OCI-LY7 (cell line): ENCODE results near the gene NFYC.

Source experiments
- EZH2phosphoT487 ChIP-seq: fragments of 200-600 bp; sonication (generic); IDR thresholded peaks from 2 replicates; pipeline ENCODE4 v1.6.1; 2018; ENCODE audit warnings: low read depth, borderline replicate concordance, mild to moderate bottlenecking, mixed run types, antibody characterized with exemption, low read length, moderate library complexity, mixed read lengths
- TF ChIP-seq, protein P1 (sequence below): fragments of 200-600 bp; sonication (generic); conservative IDR thresholded peaks from 2 replicates; pipeline ENCODE4 v1.5.1; 2014; ENCODE audit warnings: mild to moderate bottlenecking, antibody characterized with exemption, low read length, moderate library complexity, mixed read lengths

DNA sequence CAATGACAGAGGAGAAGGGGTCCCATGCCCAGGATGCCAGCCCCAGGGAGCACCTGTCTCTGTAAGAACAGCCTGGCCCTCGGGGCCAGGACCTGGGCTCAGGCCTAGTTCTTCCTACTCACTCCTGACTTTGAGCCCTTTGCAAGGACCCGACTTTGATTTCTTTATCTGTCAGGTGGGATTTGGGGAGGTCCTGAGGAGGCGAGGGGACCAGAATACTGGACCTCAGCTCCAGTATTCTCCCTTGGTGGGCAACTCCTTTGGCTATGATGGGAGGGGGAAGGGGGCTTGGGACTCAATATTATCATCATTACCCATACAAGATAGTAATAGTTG, 110.2 kb downstream of the NFYC start:
- TF ChIP-seq, protein P1, sequence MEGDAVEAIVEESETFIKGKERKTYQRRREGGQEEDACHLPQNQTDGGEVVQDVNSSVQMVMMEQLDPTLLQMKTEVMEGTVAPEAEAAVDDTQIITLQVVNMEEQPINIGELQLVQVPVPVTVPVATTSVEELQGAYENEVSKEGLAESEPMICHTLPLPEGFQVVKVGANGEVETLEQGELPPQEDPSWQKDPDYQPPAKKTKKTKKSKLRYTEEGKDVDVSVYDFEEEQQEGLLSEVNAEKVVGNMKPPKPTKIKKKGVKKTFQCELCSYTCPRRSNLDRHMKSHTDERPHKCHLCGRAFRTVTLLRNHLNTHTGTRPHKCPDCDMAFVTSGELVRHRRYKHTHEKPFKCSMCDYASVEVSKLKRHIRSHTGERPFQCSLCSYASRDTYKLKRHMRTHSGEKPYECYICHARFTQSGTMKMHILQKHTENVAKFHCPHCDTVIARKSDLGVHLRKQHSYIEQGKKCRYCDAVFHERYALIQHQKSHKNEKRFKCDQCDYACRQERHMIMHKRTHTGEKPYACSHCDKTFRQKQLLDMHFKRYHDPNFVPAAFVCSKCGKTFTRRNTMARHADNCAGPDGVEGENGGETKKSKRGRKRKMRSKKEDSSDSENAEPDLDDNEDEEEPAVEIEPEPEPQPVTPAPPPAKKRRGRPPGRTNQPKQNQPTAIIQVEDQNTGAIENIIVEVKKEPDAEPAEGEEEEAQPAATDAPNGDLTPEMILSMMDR: no peak
- TF ChIP-seq EZH2phosphoT487: no peak
